Duodenal mucosa (tissue), 2 donors: ENCODE data around the gene SCN5A.

ENCODE experiments used
- H3K27ac ChIP-seq: one replicate; pipeline ENCODE4 v1.7.0; 2013; ENCODE audit warnings: low read depth, low read length
- H3K27me3 ChIP-seq, 2 donors: one replicate each; pipeline ENCODE4 v1.7.0; 2013; ENCODE audit warnings: low read length in 2 of 2, control low read depth in 1 of 2; ENCODE audit not compliant: insufficient read depth in 2 of 2, control insufficient read depth in 1 of 2
- H3K36me3 ChIP-seq, 2 donors: one replicate each; pipeline ENCODE4 v1.7.0; 2013; ENCODE audit warnings: low read length in 2 of 2, control low read depth in 1 of 2; ENCODE audit not compliant: insufficient read depth in 2 of 2, control insufficient read depth in 1 of 2
- H3K4me1 ChIP-seq, 2 donors: one replicate each; pipeline ENCODE4 v1.7.0; 2013; ENCODE audit warnings: low read length in 2 of 2, control low read depth in 1 of 2; ENCODE audit not compliant: insufficient read depth in 2 of 2, control insufficient read depth in 1 of 2
- H3K4me3 ChIP-seq, 2 donors: one replicate each; pipeline ENCODE4 v1.7.0; 2013; ENCODE audit warnings: low read length in 2 of 2, low read depth in 1 of 2
- H3K9ac ChIP-seq, 2 donors: one replicate each; pipeline ENCODE4 v1.7.0; 2013; ENCODE audit warnings: low read length in 2 of 2, low read depth in 1 of 2
- H3K9me3 ChIP-seq, 2 donors: one replicate each; pipeline ENCODE4 v1.7.0; 2013; ENCODE audit warnings: low read length in 2 of 2, control low read depth in 1 of 2; ENCODE audit not compliant: control insufficient read depth in 1 of 2

The SCN5A gene

GRCh38 chr3:38590521-38590920 lies 59.0 kb downstream of the SCN5A start:
- no peak overlapping the region for H3K9ac ChIP-seq
- H3K9me3 ChIP-seq = no peaks in the 10 kb centered on the region
- H3K4me3 ChIP-seq = no peak overlapping the region
- H3K4me1 ChIP-seq = no peaks in the 10 kb centered on the region
- H3K27me3 ChIP-seq = peaks cover 0 to 3% of the 10 kb centered on the region in 2 donors
- H3K36me3 ChIP-seq = no peaks in the 10 kb centered on the region
- H3K27ac ChIP-seq = no peak overlapping the region

DNA sequence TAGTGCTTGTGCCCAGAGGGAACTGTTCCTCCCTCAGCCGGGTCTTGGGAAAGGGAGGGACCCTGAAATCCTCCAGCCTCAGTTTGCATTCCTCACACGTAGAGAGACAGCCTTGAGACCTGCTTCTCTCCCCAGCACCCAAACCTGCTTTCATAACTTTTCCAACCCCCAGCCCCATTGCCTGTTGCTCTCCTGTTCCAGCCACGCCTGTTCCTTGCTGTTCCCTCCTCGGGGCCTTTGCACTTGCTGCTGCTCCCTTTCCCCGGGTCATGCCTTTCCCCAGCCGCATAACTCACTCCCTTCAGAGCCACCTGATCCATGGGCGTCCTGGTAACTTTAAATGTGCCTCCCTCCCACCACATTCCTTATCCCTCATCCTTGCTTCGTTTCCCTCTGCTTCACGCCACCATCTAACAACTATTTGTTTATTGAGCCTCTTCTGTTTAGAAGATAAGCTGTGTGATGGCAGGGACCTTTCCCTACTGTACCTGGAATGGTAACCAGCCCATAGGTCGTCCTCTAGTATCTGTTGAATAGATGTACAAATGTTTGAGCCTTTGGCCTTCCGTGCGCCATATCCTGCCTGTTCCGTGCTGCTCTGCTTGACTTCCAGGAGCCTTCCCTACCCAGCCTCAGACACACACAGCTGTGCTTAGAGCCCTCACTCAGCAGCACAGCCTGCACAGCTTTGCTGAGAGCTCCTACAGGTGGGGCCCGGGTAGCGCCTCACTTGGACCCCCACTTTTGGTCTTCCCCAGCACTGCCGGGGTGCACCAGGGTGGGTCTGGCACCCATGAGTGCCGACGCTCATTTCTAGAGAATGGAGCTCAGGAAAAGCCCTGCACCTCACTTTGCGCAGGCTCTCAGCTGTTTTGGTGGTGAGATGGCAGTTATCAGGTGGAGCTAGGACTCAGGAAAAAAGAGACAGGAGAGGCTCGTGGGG lies 60.2 kb downstream of the SCN5A start:
- Histone ChIP-seq H3K9me3 (no peaks in the 10 kb centered on the region), H3K27me3 (peaks cover 0 to 3% of the 10 kb centered on the region in 2 donors), H3K4me3 (no peak overlapping the region), H3K9ac (no peak overlapping the region), H3K36me3 (no peaks in the 10 kb centered on the region), H3K27ac (no peak overlapping the region), H3K4me1 (no peaks in the 10 kb centered on the region)

DNA sequence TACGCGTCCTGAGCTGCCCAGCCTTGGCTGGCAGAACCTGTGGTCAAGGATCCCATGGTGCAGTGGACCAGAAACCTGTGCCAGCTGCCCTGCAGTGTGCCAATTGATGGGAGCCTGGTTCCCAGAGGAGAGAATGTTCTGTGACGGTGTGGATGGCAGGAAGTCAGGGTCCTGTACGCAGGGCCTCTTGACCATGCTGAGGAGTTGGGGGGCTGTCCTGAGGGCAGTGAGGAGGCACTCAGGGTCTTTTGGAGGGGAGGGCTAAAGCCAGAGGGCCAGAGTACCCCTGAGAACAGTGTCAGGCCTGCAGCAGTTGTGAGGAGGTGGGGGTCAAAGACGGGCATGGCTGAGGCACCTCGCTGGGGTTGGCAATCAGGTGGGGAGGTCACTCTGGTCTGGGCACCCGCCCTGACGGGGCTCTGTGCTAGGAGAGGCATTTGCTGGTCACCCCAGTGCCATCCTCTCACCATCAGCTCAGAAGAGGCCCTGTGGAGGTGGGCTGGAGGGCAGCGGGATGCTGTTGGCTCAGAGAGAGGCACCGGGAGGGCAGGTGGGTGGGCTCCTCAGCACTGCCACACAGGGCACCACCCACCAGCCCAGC lies 61.0 kb downstream of the SCN5A start:
- H3K4me3 ChIP-seq = no peak overlapping the region
- no peaks in the 10 kb centered on the region for H3K4me1 ChIP-seq
- no peaks in the 10 kb centered on the region for H3K36me3 ChIP-seq
- H3K27me3 ChIP-seq = peaks cover 0 to 3% of the 10 kb centered on the region in 2 donors
- H3K9ac ChIP-seq = no peak overlapping the region
- H3K27ac ChIP-seq = no peak overlapping the region
- no peaks in the 10 kb centered on the region for H3K9me3 ChIP-seq

GRCh38 chr3:38587548-38588131 lies 61.8 kb downstream of the SCN5A start:
- H3K9me3 ChIP-seq = no peaks in the 10 kb centered on the region
- no peak overlapping the region for H3K9ac ChIP-seq
- no peaks in the 10 kb centered on the region for H3K4me1 ChIP-seq
- H3K27me3 ChIP-seq = peaks cover 0 to 3% of the 10 kb centered on the region in 2 donors
- no peak overlapping the region for H3K4me3 ChIP-seq
- no peaks in the 10 kb centered on the region for H3K36me3 ChIP-seq
- H3K27ac ChIP-seq = no peak overlapping the region

DNA sequence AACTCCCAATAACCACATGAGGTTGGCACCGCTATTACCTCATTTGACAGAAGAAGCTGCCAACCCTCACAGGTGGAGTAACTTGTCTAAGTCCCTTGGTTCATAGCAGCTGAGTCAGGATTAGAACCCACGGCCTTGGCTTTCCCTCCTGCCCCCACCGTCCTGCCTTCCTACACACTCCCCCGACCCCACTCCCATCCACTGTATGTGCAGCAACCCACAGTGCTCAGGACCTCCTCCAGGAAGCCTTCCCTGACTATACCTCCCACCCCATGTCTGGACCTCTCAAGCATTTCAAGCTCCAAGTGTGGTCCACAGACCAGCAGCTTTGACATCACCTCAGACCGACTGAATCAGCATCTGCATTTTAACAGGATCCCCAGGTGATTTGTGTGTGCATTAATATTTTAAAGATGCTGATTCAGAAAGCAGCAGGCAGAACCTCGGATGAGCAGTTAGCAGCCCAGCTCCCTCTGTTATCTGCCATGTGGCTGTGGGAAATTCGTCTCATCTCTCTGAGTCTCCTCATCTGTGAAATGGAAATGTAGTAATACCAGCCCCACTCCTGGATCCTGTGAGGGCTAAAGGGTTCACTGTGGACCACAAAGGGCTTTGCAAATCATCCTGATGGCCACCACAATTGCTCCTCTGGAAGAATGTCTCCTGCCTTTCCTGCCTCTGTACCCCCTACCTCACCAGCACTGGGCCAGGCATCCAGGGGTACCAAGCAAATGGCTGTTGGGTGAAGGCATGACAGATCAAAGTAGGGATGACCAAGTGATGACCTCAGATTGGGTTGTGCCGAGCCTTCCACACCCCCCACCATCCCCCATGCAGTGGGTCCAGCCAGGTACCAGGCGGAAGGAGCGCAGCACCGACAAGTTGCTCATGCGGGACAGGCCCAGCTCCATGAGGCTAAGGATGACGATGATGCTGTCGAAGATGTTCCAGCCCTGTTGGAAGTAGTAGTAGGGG lies 62.7 kb downstream of the SCN5A start:
- no peak overlapping the region for H3K4me3 ChIP-seq
- peaks cover 3% of the 10 kb centered on the region in 2 donors for H3K27me3 ChIP-seq
- no peaks in the 10 kb centered on the region for H3K4me1 ChIP-seq
- H3K36me3 ChIP-seq = no peaks in the 10 kb centered on the region
- no peaks in the 10 kb centered on the region for H3K9me3 ChIP-seq
- H3K27ac ChIP-seq = no peak overlapping the region
- no peak overlapping the region for H3K9ac ChIP-seq

GRCh38 chr3:38585791-38586420 lies 63.6 kb downstream of the SCN5A start:
- Histone ChIP-seq H3K27ac (no peak overlapping the region), H3K4me1 (no peaks in the 10 kb centered on the region), H3K27me3 (peaks cover 3 to 5% of the 10 kb centered on the region in 2 donors), H3K9me3 (no peaks in the 10 kb centered on the region), H3K9ac (no peak overlapping the region), H3K4me3 (no peak overlapping the region), H3K36me3 (no peaks in the 10 kb centered on the region)

DNA sequence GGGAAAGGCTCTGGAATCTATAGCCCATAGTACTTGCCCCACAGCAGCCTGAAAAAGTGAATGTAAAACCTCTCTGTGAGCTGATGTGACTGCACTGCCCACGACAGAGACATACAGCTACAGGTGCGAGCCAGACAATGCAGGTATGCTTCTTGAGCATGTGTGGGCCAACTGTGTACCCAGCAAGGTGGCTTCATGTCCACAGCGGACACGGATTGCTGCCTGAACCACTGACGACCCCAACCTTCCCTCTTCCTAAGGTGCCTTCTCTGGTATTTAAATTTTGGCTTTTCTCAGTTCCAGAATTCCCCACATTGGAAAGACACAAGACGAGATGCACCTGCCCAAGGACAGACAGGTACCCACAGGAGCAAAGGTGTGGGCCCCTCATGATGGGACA lies 65.8 kb downstream of the SCN5A start:
- no peaks in the 10 kb centered on the region for H3K36me3 ChIP-seq
- H3K4me1 ChIP-seq = no peaks in the 10 kb centered on the region
- peaks cover 0 to 5% of the 10 kb centered on the region in 2 donors for H3K27me3 ChIP-seq
- no peaks in the 10 kb centered on the region for H3K9me3 ChIP-seq
- H3K27ac ChIP-seq = no peak overlapping the region
- no peak overlapping the region for H3K4me3 ChIP-seq
- H3K9ac ChIP-seq = no peak overlapping the region

DNA sequence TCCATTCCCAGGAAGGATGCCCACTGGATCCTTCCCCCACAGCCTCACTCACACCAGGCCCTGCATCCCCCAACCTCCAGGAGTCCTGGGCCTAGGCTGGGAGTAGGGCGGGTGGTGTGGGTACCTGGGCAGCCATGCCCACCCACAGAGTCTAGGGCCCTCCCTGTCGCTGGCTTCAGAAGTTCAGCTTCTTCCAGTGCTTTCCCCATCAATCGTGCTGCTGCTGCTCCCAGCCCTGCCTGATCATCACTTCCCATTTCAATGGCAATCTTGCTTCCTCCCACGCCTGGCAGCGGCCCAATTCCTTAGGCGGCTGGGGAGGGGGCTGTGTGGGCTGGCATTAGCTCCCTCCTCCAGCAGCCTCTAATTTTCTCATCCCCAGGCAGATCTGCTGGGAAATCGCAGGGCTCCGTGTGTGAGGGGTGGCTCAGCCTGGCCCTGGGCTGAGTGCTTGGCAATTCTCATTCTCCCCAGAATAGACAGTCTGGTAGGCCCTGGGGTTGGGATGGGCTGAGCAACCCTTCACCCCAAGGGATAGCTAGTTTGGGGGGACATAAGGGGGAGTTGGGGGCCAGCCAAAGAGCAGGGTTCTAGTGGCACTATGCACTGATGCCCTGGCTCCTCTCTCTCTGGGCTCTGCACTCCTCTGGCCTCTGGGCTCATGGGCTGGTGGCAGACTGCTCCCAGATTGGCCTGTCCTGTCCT lies 66.4 kb downstream of the SCN5A start:
- Histone ChIP-seq H3K4me3 (no peak overlapping the region), H3K9ac (no peak overlapping the region), H3K4me1 (no peaks in the 10 kb centered on the region), H3K36me3 (no peaks in the 10 kb centered on the region), H3K9me3 (no peaks in the 10 kb centered on the region), H3K27me3 (peaks cover 0 to 5% of the 10 kb centered on the region in 2 donors), H3K27ac (no peak overlapping the region)

- Histone ChIP-seq H3K9ac (no peak overlapping the region), H3K4me1 (no peaks in the 10 kb centered on the region), H3K27ac (no peak overlapping the region)
These were observed 67.2 kb downstream of the SCN5A start for GRCh38 chr3:38582316-38582715.

More at GRCh38 chr3:38582316-38582715, 67.2 kb downstream of the SCN5A start:
- no peak overlapping the region for H3K4me3 ChIP-seq
- no peaks in the 10 kb centered on the region for H3K9me3 ChIP-seq
- H3K36me3 ChIP-seq = no peaks in the 10 kb centered on the region
- peaks cover 0 to 5% of the 10 kb centered on the region in 2 donors for H3K27me3 ChIP-seq
